Measurements from ENCODE around the gene LUZP1.
A peak's percentile ranks its signal among the peaks of the same experiment; 100 is the strongest.

Gene LUZP1

GRCh38 chr1:23085696-23086095, 83.0 kb downstream of the LUZP1 start:
- no peak for DNase-seq (ENCODE audit: low read depth, low spot score)

- DNase-seq (ENCODE audit: low read depth, low spot score): no peak
Observed at GRCh38 chr1:23084880-23085279, 83.8 kb downstream of the LUZP1 start.

GRCh38 chr1:23083714-23084480, 84.8 kb downstream of the LUZP1 start:
- DNase-seq (ENCODE audit: low read depth, low spot score): no peak

GRCh38 chr1:23081376-23081775, 87.3 kb downstream of the LUZP1 start:
- no peak for DNase-seq (ENCODE audit: low read depth, low spot score)

DNA sequence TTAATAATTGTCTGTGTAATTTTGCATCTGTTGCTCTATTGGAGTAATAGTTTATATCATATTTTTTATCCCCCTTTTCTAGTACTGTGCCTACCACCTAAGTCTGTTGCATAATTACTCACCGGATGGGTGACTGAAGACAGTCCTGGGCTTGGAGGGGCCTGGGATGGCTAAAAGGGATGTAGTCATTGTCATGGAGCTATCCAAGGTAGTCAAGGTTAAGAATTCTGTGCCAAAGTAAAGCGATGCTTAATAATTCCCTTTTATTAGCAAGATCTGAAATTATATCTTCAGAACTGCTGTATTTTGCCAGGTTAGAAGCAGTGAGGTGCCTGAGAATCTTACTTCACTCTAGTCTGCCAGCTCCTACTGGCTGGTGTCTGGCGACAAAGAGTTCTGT, 87.8 kb downstream of the LUZP1 start:
- DNase-seq (ENCODE audit: low read depth, low spot score): no peak

DNA sequence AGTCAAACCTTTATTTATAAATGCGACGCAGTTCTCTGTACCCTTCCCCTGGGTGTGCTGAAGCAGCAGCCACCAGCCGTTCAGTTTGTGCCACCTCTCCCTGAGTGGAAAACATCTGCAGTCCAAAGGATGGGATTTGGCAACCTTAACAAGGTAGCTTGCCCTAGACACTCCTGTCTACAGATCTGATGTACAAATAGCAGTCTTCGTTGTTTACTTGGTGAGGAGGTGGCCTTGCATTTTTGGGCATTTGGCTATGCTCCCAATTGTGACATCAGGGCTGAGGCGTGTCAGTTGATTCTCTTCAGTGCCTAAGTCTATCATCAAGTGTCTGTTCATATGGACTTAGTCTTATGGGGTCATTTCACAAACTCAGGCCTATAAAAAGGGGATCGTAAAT, 89.6 kb downstream of the LUZP1 start:
- DNase-seq (ENCODE audit: low read depth, low spot score): no peak

DNA sequence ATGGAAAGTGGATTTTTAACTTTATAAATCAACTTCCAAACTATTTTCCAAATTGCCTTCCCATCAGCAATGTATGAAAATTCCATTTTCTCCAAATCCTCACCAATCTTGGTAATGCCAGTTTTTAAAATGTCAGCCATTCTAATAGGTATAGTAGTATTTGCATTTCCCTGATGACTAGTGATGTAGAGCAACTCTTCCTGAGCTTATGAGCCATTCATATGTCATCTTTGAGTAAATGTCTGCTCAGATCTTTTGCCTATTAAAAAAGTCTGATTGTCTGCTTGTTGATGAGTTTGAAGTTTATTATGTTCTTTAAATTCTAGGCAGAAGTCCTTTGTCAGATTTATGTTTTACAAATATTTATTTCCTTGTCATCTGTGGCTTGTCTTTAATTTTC, 94.6 kb downstream of the LUZP1 start:
- DNase-seq (ENCODE audit: low read depth, low spot score): no peak

DNA sequence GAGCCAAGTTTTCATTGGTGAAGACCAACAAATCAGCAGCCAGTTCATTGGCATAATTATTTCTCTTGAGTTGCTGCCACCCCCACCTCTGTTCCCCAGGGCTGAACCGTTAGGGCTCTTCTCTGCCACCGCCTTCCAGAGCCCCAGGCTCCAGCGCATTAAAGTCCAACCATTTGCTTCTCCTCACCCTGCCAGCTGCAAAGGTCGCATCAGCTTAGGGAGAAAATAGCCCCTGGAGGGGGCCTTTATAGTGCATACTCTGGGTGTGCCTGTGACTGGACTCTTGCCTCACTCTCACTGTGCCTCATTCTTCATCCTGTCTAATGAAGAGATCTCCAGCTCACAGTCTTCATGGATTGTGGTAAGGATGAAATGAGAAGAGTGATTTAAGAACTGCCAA, 99.0 kb downstream of the LUZP1 start:
- DNase-seq (ENCODE audit: low read depth, low spot score): no peak

DNA sequence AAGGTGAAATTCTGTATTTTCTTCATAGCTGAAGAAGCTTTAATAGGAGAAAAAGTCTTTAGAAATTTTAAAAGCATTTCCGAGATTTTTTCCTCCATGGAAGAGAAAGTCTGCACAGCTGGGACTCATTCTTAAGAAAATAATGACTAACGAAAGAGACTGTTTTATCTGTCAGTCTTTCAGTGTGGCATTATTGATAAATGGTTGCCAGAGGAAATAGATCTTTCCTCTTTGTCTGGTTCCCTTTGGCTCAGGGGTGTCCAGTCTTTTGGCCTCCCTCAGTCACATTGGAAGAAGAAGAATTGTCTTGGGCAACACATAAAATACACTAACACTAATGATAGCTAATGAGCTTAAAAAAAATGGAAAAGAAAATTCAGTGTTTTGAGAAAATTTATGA, 99.5 kb downstream of the LUZP1 start:
- DNase-seq (ENCODE audit: low read depth, low spot score): no peak

GRCh38 chr1:23066075-23066474, 102.6 kb downstream of the LUZP1 start:
- no peak for DNase-seq (ENCODE audit: low read depth, low spot score)

DNA sequence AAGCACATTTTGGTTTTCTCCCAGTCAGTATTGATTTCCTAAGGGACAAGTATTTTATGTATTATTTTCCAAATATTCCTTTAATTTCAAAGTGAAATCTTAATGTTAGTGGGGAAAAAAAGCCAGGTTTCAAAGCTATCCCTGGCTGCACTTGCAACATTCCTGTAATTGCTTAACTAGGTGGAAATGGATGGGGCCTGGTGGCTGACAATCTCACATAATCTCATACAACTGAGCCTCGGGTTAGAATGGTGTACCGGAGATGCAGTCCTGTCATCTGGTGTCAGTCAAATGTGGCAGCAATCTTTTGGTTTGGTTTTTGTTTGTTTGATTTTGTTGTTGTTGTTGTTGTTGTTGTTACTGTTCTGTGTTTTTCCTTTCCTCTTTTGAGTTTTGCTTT, 103.3 kb downstream of the LUZP1 start:
- DNase-seq (ENCODE audit: low read depth, low spot score): no peak

DNA sequence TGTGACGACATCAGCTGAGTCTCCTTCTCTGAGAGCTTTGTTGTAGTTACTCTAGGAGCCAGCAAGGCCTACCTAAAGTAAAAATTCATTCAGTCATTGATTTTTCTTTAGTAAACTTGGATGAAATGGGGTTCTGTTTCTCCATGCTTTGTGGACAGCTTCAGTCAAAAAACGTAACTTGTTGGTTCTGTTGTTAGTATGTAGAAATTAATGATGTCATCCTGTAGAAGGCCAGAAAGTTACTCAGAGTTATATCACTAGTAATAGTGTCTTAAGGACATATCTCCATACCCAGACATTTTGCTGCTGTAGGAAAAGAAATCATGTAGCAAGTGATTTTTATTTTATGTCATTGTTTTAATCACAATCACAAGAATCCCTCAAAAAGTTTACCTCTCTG, 106.4 kb downstream of the LUZP1 start:
- no peak for DNase-seq (ENCODE audit: low read depth, low spot score)

GRCh38 chr1:23057301-23057700, 111.4 kb downstream of the LUZP1 start:
- DNase-seq (ENCODE audit: low read depth, low spot score): no peak

DNA sequence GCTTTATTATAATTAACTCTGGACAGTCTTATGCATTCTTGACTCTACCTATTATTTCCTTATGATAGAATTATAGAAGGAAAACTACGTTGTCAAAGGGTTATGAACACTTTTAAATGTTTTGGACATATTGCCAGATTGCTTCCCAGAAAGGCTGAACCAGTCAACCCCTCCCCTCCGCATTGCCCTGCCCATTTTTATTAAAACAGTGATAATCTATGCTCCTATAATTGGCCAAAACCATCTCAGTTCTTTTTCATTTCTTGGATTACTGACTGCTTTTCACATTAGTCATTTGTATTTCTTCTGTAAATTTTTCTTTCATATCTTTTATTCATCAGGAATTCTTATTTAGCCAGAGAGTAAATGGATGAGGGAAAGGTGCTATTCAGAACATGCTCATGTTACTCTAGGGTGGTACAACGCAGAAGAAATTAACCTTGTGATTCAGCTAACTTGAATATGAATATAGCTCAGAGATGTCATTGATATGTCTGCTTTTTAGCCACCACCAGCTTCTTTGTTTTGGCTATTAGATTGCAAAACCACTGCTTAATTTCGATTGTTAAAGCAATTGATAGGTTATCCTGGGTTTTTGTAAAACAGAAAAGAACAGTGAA, 117.3 kb downstream of the LUZP1 start:
- DNase-seq (ENCODE audit: low read depth, low spot score): no peak

DNA sequence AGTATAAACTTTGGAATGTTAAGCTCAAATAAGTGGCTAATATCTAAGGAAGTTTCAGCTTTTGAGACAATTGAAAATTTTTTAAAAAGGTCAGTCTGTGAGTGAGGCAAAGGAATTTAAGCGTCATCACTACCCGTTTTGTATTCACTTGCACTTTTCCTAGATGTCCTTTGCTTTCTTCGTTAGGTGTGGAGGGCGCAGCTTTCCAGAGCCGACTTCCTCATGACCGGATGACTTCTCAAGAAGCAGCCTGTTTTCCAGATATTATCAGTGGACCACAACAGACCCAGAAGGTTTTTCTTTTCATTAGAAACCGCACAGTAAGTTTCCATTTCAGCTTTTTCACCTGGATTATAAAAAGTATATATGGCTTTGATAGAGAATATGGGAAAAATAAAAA, 118.5 kb downstream of the LUZP1 start:
- DNase-seq (ENCODE audit: low read depth, low spot score): no peak

GRCh38 chr1:23044035-23044434, 124.6 kb downstream of the LUZP1 start:
- no peak for DNase-seq (ENCODE audit: low read depth, low spot score)

DNA sequence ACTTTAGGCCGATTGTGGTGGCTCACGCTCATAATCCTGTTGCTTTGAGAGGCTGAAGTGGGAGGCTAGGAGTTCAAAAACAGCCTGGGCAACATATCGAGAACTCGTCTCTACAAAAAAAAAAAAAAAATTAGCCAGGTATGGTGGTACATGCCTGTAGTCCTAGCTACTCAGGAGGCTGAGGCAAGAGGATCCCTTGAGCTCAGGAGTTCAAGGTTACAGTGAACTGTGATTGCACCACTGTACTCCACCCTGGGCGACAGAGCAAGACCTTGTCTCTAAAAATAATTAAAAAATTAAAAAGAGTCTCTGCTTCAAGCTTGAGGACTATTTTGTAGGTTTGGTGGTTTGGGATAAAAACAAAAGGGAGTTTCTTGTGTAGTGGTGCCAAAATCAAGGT, 128.1 kb downstream of the LUZP1 start:
- no peak for DNase-seq (ENCODE audit: low read depth, low spot score)

- DNase-seq (ENCODE audit: low read depth, low spot score): no peak
Observed at GRCh38 chr1:23039308-23039826, 129.3 kb downstream of the LUZP1 start.

- DNase-seq (ENCODE audit: low read depth, low spot score): no peak
Observed at GRCh38 chr1:23037081-23037740, 131.4 kb downstream of the LUZP1 start.

DNA sequence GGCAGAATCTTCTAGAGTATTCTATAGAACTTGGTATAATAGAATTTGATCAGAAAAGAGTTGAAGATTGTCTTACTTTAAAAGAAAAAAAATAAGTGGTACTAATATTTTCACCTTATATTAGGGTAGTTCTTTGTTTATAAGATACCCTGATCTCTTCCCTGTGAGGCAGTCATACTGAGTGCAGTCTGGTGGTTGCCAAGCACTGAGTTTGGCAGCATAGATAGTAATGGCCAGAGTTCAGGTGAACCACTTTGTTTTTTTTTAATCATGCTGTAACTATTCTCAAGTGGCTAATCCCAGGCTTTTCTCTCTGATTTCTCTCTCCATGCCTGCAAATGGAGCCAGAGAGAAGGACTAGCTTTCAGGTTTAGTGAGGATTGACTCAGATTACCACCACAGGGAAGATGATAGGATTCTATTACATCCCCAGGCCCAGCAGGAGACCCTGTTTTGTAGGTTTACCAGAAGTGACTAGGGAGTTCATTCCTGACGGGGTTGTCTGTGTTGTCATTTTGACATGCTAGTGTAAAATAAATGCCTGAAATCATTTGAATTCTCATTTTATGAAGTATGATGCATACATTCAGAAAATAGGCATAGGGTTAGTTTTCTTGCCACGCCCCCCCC, 132.7 kb downstream of the LUZP1 start:
- peak; percentile 49 for DNase-seq (ENCODE audit: low read depth, low spot score)

Data from smooth muscle cell of the brain vasculature (primary cell).